Endothelial cell of umbilical vein (primary cell): ENCODE results near the gene PSD4. TPM values are rescaled to one million over a fixed set of nuclear protein-coding genes. Genes with fewer than 3 reads are reported as not detected.

Source experiments
- BruUV-seq: library from RNA; stranded (reverse); fragments of 400-500 nt; replicated peaks from 2 replicates; lab custom pipeline; 2021; lab: Mats Ljungman, UMichigan
- CTCF ChIA-PET: fragments of 300-600, 350-600 bp; sonication (Branson Sonifier 250); formaldehyde crosslinking; loops from one replicate; lab custom pipeline; 2021; ENCODE audit warnings: antibody characterized with exemption, inconsistent platforms; lab: Charles Lee
- POLR2A ChIA-PET: fragments of 300-600, 350-600 bp; sonication (Branson Sonifier 250); formaldehyde crosslinking; loops from one replicate; lab custom pipeline; 2021; ENCODE audit warnings: antibody characterized with exemption, inconsistent platforms; lab: Charles Lee
- DNase-seq: peaks from one replicate; pipeline ENCODE4 v3.0.0-alpha.2; 2011; ENCODE audit warnings: low read depth, low spot score
- FAIRE-seq: peaks from 2 replicates; lab custom pipeline; 2011; peaks lifted over from hg19 to GRCh38; lab: Jason Lieb, UNC
- H2AFZ ChIP-seq: 2 replicates; pipeline ENCODE4 v1.6.0; 2012; ENCODE audit warnings: low read depth, low read length, control low read depth, inconsistent platforms
- H3K27ac ChIP-seq: 2 replicates; pipeline ENCODE4 v1.5.1; 2011; ENCODE audit warnings: low read depth, mild to moderate bottlenecking, control low read depth, low read length, moderate library complexity; ENCODE audit not compliant: insufficient read depth
- H3K27me3 ChIP-seq, 2 experiments: 2 replicates each; pipeline versions ENCODE4 v1.6.0 to v1.6.1; 2011; ENCODE audit warnings: low read length in 2 of 2, mixed read lengths in 1 of 2; ENCODE audit not compliant: control insufficient read depth in 2 of 2, insufficient read depth in 2 of 2
- H3K36me3 ChIP-seq, 2 experiments: 2 replicates in 1 of 2; 3 replicates in 1 of 2; pipeline ENCODE4 v1.5.1; 2011; ENCODE audit warnings: low read length in 2 of 2, mild to moderate bottlenecking in 1 of 2, moderate library complexity in 1 of 2; ENCODE audit not compliant: control insufficient read depth in 2 of 2, insufficient read depth in 2 of 2; ENCODE audit errors: extremely low read depth in 1 of 2
- H3K4me1 ChIP-seq: 3 replicates; pipeline ENCODE4 v1.5.1; 2011; ENCODE audit warnings: mild to moderate bottlenecking, low read length; ENCODE audit not compliant: control insufficient read depth, insufficient read depth; ENCODE audit errors: extremely low read depth
- H3K4me2 ChIP-seq: 2 replicates; pipeline ENCODE4 v1.6.1; 2011; ENCODE audit warnings: low read length, control low read depth, mixed read lengths; ENCODE audit not compliant: insufficient read depth
- H3K4me3 ChIP-seq, 3 experiments: fragments of 200-600 bp in 1 of 3; sonication (generic), shearing (Covaris generic) in 1 of 3; replicated peaks in 1 of 3; 2 replicates each; pipeline ENCODE4 v1.5.1; 2011 to 2016; ENCODE audit warnings: control low read depth in 3 of 3, low read length in 3 of 3, mild to moderate bottlenecking in 2 of 3, inconsistent platforms in 1 of 3, low read depth in 1 of 3, moderate library complexity in 1 of 3; ENCODE audit not compliant: insufficient read depth in 1 of 3
- H3K79me2 ChIP-seq: 2 replicates; pipeline ENCODE4 v1.6.0; 2012; ENCODE audit warnings: low read length, inconsistent platforms; ENCODE audit not compliant: control insufficient read depth, insufficient read depth
- H3K9ac ChIP-seq: replicated peaks from 2 replicates; pipeline ENCODE3; 2011; ENCODE audit warnings: low read length, control low read depth; ENCODE audit not compliant: insufficient read depth; ENCODE audit errors: extremely low read depth
- H3K9me1 ChIP-seq: replicated peaks from 3 replicates; pipeline ENCODE4 v1.6.0; 2011; ENCODE audit warnings: mild to moderate bottlenecking, low read length; ENCODE audit not compliant: control insufficient read depth, insufficient read depth; ENCODE audit errors: extremely low read depth
- H3K9me3 ChIP-seq: replicated peaks from 2 replicates; pipeline ENCODE4 v1.5.1; 2012; ENCODE audit warnings: low read length, inconsistent platforms; ENCODE audit not compliant: control insufficient read depth, insufficient read depth
- H4K20me1 ChIP-seq: replicated peaks from 2 replicates; pipeline ENCODE3; 2011; ENCODE audit warnings: mild to moderate bottlenecking, low read length; ENCODE audit not compliant: control insufficient read depth, insufficient read depth; ENCODE audit errors: extremely low read depth
- EZH2 ChIP-seq: IDR thresholded peaks from 2 replicates; pipeline ENCODE4 v1.6.1; 2012; ENCODE audit warnings: borderline replicate concordance, low read depth, mild to moderate bottlenecking, moderate library complexity, low read length, inconsistent platforms; ENCODE audit not compliant: severe bottlenecking
- FOS ChIP-seq: IDR thresholded peaks from 2 replicates; pipeline ENCODE4 v1.6.1; 2011; ENCODE audit warnings: mild to moderate bottlenecking, low read length, moderate library complexity, borderline replicate concordance; ENCODE audit not compliant: insufficient read depth
- JUN ChIP-seq: IDR thresholded peaks from 2 replicates; pipeline ENCODE4 v1.6.1; 2011; ENCODE audit warnings: borderline replicate concordance, low read depth; ENCODE audit not compliant: insufficient read length, insufficient read depth
- MYC ChIP-seq: IDR thresholded peaks from one replicate; pipeline ENCODE4 v1.6.1; 2011; ENCODE audit warnings: mild to moderate bottlenecking, low read depth, low read length
- dilution Hi-C: fragments of 300-500 bp; cut with MboI; formaldehyde crosslinking; loops from one replicate; pipeline ENCODE4 v1.15.0; 2019; ENCODE audit warnings: low sequenced_read_pairs; ENCODE audit not compliant: extremely low pct_ligation_motif_present
- intact Hi-C: fragments of 100-400 bp; cut with micrococcal nuclease; formaldehyde crosslinking; loops from one replicate; pipeline ENCODE4 v1.10.0; 2022
- polyA plus RNA-seq, 4 experiments: library from polyadenylated mRNA; depleted of rRNA in 3 of 4; stranded (reverse) in 3 of 4; unstranded in 1 of 4; fragments of >200 nt; gene quantifications; 2 replicates each; pipeline versions ENCODE4 v1.2.1 to v1.2.3, GENCODE V29; 2011 to 2012; ENCODE audit warnings: missing spikeins in 1 of 4
- total RNA-seq: library from RNA; stranded (reverse); gene quantifications from 2 replicates; pipeline ENCODE4 v1.2.3, GENCODE V29; 2021
- TF ChIP-seq, protein P1 (sequence below): IDR thresholded peaks from 2 replicates; pipeline ENCODE4 v1.6.1; 2011; ENCODE audit not compliant: insufficient read depth, insufficient read length
- TF ChIP-seq, protein P2 (sequence below), 2 donors: IDR thresholded peaks; 1 replicate in 1 of 2; 2 replicates in 1 of 2; pipeline ENCODE4 v1.5.1; 2011; ENCODE audit warnings: low read length in 2 of 2, mild to moderate bottlenecking in 2 of 2, moderate library complexity in 2 of 2, control low read depth in 1 of 2, inconsistent platforms in 1 of 2, low read depth in 1 of 2; ENCODE audit not compliant: insufficient read depth in 1 of 2; ENCODE audit errors: extremely low read depth in 1 of 2

The PSD4 gene
- total and polyA plus RNA-seq, 2 donors (not counting 3 experiments of a cell fraction or from before 2014, with no cell fraction given), result 0.01 to 0.24 TPM

DNA sequence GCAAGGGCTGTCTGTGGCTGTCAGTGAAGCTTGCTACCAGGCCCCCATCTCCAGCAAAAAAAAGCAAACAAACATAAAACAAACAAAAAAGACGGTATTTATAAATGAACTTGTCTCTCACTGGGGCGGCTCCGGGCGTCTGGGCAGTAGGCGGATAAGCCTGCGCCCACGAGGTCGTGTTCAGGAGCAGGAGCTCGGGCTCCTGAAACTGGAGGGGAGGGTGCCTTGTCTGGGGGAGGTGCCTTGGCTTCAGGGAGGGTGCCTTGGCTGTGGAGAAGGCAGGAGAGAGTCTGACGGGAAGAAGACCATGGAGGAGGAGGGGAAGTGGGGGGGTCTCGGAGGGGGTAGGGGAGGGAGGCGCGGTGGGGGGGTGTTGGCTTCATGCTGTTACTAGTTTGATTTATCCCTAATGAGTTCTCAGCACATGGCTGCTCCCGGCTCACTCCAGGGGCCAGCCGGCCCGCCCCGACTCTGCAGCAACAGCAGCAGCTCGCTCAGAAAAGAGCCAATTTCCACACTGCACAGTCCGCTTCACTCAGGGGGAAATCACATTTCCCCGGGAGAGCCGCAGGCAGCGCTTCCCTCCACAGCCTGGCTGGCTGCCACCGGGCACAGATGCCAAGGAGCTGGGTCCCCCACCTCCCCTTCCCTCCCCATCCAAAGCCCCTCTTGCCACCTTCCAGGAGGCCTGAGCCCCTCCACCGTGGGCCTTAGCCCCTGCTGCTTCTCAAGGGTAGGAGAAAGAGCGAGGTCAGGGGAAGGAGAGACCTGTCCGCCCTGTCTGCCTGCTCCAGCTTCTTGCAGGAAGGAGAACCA lies 38.7 kb downstream of the PSD4 start:
- FAIRE-seq, result no peak
- intact Hi-C loops, result no loop called here
- CTCF ChIA-PET, result interaction anchor here (1.2 to 8.0 kb wide), 3 partner anchors 10 to 178 kb away, joined by 3 to 122 read pairs (median 4); no protein-coding TSS in a partner anchor
- dilution Hi-C loops, result no loop called here
- Histone ChIP-seq H2AFZ (no peak overlapping the region), H3K4me2 (no peak overlapping the region), H3K27ac (no peak overlapping the region), H3K27me3 (peaks cover 0 to 3% of the 10 kb centered on the region in 2 experiments), H4K20me1 (no peaks in the 10 kb centered on the region), H3K9me1 (no peaks in the 10 kb centered on the region), H3K9ac (no peak overlapping the region), H3K4me3 (no peak overlapping the region), H3K4me1 (peaks cover 7% of the 10 kb centered on the region), H3K79me2 (no peaks in the 10 kb centered on the region), H3K36me3 (no peaks in the 10 kb centered on the region), H3K9me3 (no peaks in the 10 kb centered on the region)
- POLR2A ChIA-PET, result interaction anchor here (0.7 kb wide), 1 partner anchor 14 kb away, joined by 5 read pairs; no protein-coding TSS in a partner anchor
- BruUV-seq, result no TSS peak
- TF ChIP-seq EZH2 (no peak), JUN (no peak), FOS (no peak), MYC (no peak)
- TF ChIP-seq, protein P1, sequence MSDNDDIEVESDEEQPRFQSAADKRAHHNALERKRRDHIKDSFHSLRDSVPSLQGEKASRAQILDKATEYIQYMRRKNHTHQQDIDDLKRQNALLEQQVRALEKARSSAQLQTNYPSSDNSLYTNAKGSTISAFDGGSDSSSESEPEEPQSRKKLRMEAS, result no peak
- TF ChIP-seq, protein P2, sequence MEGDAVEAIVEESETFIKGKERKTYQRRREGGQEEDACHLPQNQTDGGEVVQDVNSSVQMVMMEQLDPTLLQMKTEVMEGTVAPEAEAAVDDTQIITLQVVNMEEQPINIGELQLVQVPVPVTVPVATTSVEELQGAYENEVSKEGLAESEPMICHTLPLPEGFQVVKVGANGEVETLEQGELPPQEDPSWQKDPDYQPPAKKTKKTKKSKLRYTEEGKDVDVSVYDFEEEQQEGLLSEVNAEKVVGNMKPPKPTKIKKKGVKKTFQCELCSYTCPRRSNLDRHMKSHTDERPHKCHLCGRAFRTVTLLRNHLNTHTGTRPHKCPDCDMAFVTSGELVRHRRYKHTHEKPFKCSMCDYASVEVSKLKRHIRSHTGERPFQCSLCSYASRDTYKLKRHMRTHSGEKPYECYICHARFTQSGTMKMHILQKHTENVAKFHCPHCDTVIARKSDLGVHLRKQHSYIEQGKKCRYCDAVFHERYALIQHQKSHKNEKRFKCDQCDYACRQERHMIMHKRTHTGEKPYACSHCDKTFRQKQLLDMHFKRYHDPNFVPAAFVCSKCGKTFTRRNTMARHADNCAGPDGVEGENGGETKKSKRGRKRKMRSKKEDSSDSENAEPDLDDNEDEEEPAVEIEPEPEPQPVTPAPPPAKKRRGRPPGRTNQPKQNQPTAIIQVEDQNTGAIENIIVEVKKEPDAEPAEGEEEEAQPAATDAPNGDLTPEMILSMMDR (IDR thresholded peaks at IDR 0.05; ENCODE audit: extremely low read depth in 1 of 2, insufficient read depth in 1 of 2, low read depth in 1 of 2, low read length in 2 of 2), result no peak
- no peak for DNase-seq
